Measurements from ENCODE around the gene MSN.

DNA sequence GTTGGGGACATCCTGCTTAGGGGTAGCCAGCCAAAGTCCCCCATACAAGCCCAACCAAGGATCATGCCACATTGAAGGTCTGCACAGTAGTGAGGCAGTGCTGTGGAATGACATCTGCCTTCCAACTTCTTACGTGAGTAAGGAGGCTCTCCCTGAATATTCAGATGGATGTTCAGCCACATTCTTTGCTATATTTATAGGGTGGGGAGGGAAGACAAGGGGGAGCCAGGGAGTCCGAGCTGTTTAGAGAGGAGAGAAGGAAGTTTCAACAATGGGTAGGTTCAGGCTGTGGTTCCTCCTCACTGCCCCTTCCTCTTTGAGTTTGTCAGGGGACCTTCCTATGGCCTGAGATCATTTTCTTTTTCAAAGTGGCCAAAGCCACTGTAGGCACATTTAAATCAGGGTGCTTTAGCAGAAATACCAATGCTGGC lies 29.8 kb downstream of the MSN start:
- no peak for TF ChIP-seq NRF1 (conservative IDR thresholded peaks at IDR 0.05; ENCODE audit: low read depth, low read length)
- TF ChIP-seq, protein P1, sequence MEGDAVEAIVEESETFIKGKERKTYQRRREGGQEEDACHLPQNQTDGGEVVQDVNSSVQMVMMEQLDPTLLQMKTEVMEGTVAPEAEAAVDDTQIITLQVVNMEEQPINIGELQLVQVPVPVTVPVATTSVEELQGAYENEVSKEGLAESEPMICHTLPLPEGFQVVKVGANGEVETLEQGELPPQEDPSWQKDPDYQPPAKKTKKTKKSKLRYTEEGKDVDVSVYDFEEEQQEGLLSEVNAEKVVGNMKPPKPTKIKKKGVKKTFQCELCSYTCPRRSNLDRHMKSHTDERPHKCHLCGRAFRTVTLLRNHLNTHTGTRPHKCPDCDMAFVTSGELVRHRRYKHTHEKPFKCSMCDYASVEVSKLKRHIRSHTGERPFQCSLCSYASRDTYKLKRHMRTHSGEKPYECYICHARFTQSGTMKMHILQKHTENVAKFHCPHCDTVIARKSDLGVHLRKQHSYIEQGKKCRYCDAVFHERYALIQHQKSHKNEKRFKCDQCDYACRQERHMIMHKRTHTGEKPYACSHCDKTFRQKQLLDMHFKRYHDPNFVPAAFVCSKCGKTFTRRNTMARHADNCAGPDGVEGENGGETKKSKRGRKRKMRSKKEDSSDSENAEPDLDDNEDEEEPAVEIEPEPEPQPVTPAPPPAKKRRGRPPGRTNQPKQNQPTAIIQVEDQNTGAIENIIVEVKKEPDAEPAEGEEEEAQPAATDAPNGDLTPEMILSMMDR (IDR thresholded peaks at IDR 0.05 in 2 of 3, conservative IDR thresholded peaks at IDR 0.05 in 1 of 3; ENCODE audit: control insufficient read depth in 2 of 3, extremely low read depth in 1 of 3, insufficient read depth in 1 of 3, low read depth in 3 of 3, low read length in 3 of 3), result no peak
- TF ChIP-seq MEF2A (IDR thresholded peaks at IDR 0.05; ENCODE audit: insufficient read depth, low read depth, low read length), result no peak
- TF ChIP-seq, protein P2, sequence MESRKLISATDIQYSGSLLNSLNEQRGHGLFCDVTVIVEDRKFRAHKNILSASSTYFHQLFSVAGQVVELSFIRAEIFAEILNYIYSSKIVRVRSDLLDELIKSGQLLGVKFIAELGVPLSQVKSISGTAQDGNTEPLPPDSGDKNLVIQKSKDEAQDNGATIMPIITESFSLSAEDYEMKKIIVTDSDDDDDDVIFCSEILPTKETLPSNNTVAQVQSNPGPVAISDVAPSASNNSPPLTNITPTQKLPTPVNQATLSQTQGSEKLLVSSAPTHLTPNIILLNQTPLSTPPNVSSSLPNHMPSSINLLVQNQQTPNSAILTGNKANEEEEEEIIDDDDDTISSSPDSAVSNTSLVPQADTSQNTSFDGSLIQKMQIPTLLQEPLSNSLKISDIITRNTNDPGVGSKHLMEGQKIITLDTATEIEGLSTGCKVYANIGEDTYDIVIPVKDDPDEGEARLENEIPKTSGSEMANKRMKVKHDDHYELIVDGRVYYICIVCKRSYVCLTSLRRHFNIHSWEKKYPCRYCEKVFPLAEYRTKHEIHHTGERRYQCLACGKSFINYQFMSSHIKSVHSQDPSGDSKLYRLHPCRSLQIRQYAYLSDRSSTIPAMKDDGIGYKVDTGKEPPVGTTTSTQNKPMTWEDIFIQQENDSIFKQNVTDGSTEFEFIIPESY (IDR thresholded peaks at IDR 0.05), result no peak

Measured in GM12878 (cell line).